ENCODE results near the gene FOXD1. TPM values are rescaled to one million over a fixed set of nuclear protein-coding genes. Genes with fewer than 3 reads are reported as not detected.
"Not testable (repeated sequence)": the region's sequence is repeated elsewhere in the genome, so short reads cannot be mapped to it uniquely, and the experiment has no call there.

Gene FOXD1
- total RNA-seq, 5 donors from 2014 or later (not counting 1 experiment from before 2014, with no cell fraction given): 0.20 to 0.68 (median 0.39) TPM; not detected in 2

DNA sequence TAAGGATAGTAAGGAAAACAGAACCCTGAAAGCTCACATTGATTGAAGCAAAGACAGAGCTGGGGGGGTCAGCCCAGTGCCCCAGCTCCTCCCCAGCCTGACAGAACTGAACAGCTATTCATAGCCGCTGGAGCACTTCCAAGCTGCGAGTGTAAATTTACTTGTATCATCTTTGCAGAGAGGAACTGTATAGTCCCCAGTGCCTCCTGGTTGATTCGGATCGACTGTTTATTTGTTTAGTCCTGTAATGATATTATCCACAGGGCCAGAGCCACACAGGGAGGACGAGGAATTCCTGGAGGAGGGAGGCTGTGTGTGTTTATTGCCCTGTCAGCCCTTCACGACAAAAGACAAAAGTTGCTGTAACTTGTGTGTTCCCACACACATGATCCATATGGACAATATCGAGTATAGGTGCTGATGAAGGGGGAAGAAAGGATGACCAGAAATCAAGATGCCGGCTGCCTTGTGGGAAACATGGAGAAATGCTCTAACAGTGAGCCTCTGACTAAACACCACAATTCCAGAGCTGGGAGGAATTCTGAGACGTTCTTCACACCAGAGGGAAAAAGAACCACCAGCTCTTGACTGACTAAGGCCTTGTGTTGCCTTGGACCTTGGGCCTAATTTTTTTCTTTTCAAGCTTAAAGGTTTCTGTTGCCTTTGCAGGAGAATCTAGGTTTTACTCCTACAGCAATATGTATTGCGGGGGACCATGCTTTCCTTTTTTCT, 31.1 kb downstream of the FOXD1 start:
- DNase-seq (no peak), ATAC-seq (replicated peaks in 1 of 4) (no peak)
- no peak overlapping the region for H3K4me3 Mint-ChIP-seq
- Histone ChIP-seq H3K9me3 (no peaks in the 10 kb centered on the region), H3K36me3 (ENCODE audit: control insufficient read depth in 2 of 2, extremely low read depth in 1 of 2, insufficient read depth in 1 of 2, low read length in 1 of 2) (no peaks in the 10 kb centered on the region), H3K4me1 (ENCODE audit: control insufficient read depth in 1 of 2, extremely low read depth in 1 of 2, insufficient read depth in 2 of 2, low read length in 2 of 2) (peaks cover 0 to 15% of the 10 kb centered on the region in 2 experiments), H3K4me3 (ENCODE audit: control insufficient read depth in 1 of 2, extremely low read depth in 1 of 2, low read length in 1 of 2) (no peak overlapping the region), H3K27ac (ENCODE audit: low read length) (no peak overlapping the region), H3K27me3 (replicated peaks in 1 of 2; ENCODE audit: control insufficient read depth in 2 of 2, extremely low read depth in 1 of 2, insufficient read depth in 2 of 2, low read length in 1 of 2) (peaks cover 38 to 52% of the 10 kb centered on the region in 2 experiments)
- no peaks in the 10 kb centered on the region for H3K36me3 Mint-ChIP-seq
- CTCF ChIA-PET: interaction anchor here (0.6 kb wide), 2 partner anchors 24 to 403 kb away, joined by 3 read pairs; no protein-coding TSS in a partner anchor
- peaks cover 0 to 19% (median 16%) of the 10 kb centered on the region in 3 donors for H3K4me1 Mint-ChIP-seq
- H3K9me3 Mint-ChIP-seq: peaks cover 0 to 4% (median 3%) of the 10 kb centered on the region in 3 donors
- POLR2A ChIA-PET: no interaction called here
- WGBS (ENCODE audit: insufficient coverage): 53% methylated on average over 3 of the region's 10 CpGs
- H3K27ac Mint-ChIP-seq: no peak overlapping the region
- H3K27me3 Mint-ChIP-seq: peaks cover 74 to 87% of the 10 kb centered on the region in 2 donors

DNA sequence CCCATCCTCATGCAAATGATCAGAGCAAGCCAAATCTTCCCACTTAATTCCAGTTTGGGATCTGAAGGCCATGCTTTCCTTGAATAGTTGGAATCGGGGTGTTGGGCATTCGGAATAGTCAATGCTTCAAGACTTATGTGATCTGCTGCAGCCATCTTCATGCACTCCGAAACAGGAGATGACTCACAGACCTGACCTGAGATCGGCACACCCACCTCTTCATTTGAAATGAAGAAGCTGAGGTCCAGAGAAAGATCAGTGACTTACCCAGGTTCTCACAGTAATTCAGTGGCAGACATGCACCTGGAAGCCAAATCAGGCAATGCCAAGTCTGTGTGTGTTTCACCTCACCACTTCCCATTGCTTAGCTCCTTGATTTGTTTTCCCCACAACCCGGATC, 33.0 kb downstream of the FOXD1 start:
- peaks cover 0 to 15% of the 10 kb centered on the region in 2 experiments for H3K4me1 ChIP-seq (ENCODE audit: control insufficient read depth in 1 of 2, extremely low read depth in 1 of 2, insufficient read depth in 2 of 2, low read length in 2 of 2)
- peaks cover 0 to 15% (median 14%) of the 10 kb centered on the region in 3 donors for H3K4me1 Mint-ChIP-seq
- H3K9me3 Mint-ChIP-seq: peaks cover 0 to 4% (median 3%) of the 10 kb centered on the region in 3 donors
- H3K27ac ChIP-seq (ENCODE audit: low read length): no peak overlapping the region
- H3K4me3 ChIP-seq (ENCODE audit: control insufficient read depth in 1 of 2, extremely low read depth in 1 of 2, low read length in 1 of 2): no peak overlapping the region
- no peaks in the 10 kb centered on the region for H3K9me3 ChIP-seq
- H3K27ac Mint-ChIP-seq: no peak overlapping the region
- no peak overlapping the region for H3K4me3 Mint-ChIP-seq
- H3K27me3 Mint-ChIP-seq: peaks cover 66 to 74% of the 10 kb centered on the region in 2 donors
- H3K36me3 ChIP-seq (ENCODE audit: control insufficient read depth in 2 of 2, extremely low read depth in 1 of 2, insufficient read depth in 1 of 2, low read length in 1 of 2): no peaks in the 10 kb centered on the region
- ChIA-PET POLR2A (no interaction called here), CTCF (no interaction called here)
- ATAC-seq (replicated peaks in 1 of 4) (no peak), DNase-seq (no peak)
- 80% methylated on average over 5 of the region's 5 CpGs for WGBS (ENCODE audit: insufficient coverage)
- peaks cover 29 to 40% of the 10 kb centered on the region in 2 experiments for H3K27me3 ChIP-seq (replicated peaks in 1 of 2; ENCODE audit: control insufficient read depth in 2 of 2, extremely low read depth in 1 of 2, insufficient read depth in 2 of 2, low read length in 1 of 2)
- H3K36me3 Mint-ChIP-seq: no peaks in the 10 kb centered on the region

DNA sequence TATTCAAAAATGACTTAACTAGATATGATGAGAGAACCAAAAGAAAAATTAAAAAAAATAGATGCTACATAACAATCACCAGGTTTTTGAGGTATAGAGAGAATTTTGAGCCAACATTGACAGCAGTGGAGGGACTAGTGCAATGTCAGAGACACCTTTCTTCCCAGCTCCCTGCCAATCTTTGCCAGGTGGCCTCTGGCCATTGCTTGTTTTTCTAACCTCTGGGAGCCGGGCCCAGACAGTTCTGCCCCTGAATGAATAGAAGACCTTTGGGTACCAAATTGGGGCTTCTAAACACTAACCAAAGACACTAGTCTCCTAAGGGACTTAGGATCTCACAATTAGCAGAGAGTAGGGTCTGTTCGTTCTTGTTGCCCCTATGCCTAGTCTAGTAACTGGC, 33.4 kb downstream of the FOXD1 start:
- Mint-ChIP-seq H3K4me3 (no peak overlapping the region), H3K27ac (no peak overlapping the region), H3K36me3 (no peaks in the 10 kb centered on the region), H3K9me3 (peaks cover 0 to 4% (median 3%) of the 10 kb centered on the region in 3 donors), H3K4me1 (peaks cover 0 to 11% (median 11%) of the 10 kb centered on the region in 3 donors), H3K27me3 (peaks cover 62 to 72% of the 10 kb centered on the region in 2 donors)
- POLR2A ChIA-PET: no interaction called here
- H3K4me1 ChIP-seq (ENCODE audit: control insufficient read depth in 1 of 2, extremely low read depth in 1 of 2, insufficient read depth in 2 of 2, low read length in 2 of 2): peaks cover 0 to 14% of the 10 kb centered on the region in 2 experiments
- H3K27me3 ChIP-seq (replicated peaks in 1 of 2; ENCODE audit: control insufficient read depth in 2 of 2, extremely low read depth in 1 of 2, insufficient read depth in 2 of 2, low read length in 1 of 2): peaks cover 26 to 39% of the 10 kb centered on the region in 2 experiments
- no peak overlapping the region for H3K4me3 ChIP-seq (ENCODE audit: control insufficient read depth in 1 of 2, extremely low read depth in 1 of 2, low read length in 1 of 2)
- DNase-seq: no peak
- H3K27ac ChIP-seq (ENCODE audit: low read length): no peak overlapping the region
- CTCF ChIA-PET: no interaction called here
- ATAC-seq (replicated peaks in 1 of 4): no peak
- H3K9me3 ChIP-seq: no peaks in the 10 kb centered on the region
- no peaks in the 10 kb centered on the region for H3K36me3 ChIP-seq (ENCODE audit: control insufficient read depth in 2 of 2, extremely low read depth in 1 of 2, insufficient read depth in 1 of 2, low read length in 1 of 2)
- 80% methylated on average over 1 of the region's 2 CpGs for WGBS (ENCODE audit: insufficient coverage)

DNA sequence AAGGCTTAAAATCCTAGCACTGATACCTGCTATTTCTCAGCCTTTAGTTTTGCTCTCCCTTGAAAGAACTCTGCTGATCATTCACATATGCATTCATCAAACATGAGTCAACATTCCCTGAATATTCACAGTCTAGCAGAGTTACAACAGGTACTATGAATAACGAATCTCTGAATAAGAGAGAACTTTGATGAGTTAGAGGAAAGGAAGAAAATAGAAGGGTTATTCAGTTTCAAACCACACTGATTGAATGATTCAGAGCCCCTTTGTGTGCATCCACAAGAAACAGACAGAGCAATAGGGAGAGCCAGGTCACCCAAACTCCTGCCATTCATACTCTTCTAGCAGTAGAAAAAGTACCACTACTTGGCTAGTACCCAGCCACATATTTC, 36.0 kb downstream of the FOXD1 start:
- peaks cover 19% of the 10 kb centered on the region in 2 experiments for H3K27me3 ChIP-seq (replicated peaks in 1 of 2; ENCODE audit: control insufficient read depth in 2 of 2, extremely low read depth in 1 of 2, insufficient read depth in 2 of 2, low read length in 1 of 2)
- H3K4me3 ChIP-seq (ENCODE audit: control insufficient read depth in 1 of 2, extremely low read depth in 1 of 2, low read length in 1 of 2): no peak overlapping the region
- Mint-ChIP-seq H3K36me3 (no peaks in the 10 kb centered on the region), H3K27ac (no peak overlapping the region), H3K27me3 (peaks cover 53 to 56% of the 10 kb centered on the region in 2 donors), H3K4me3 (no peak overlapping the region), H3K4me1 (no peaks in the 10 kb centered on the region), H3K9me3 (peaks cover 0 to 4% (median 3%) of the 10 kb centered on the region in 3 donors)
- DNase-seq (no peak), ATAC-seq (replicated peaks in 1 of 4) (no peak)
- WGBS (ENCODE audit: insufficient coverage): no CpG with 5 or more reads among the region's 1 CpG
- POLR2A ChIA-PET: no interaction called here
- no peaks in the 10 kb centered on the region for H3K36me3 ChIP-seq (ENCODE audit: control insufficient read depth in 2 of 2, extremely low read depth in 1 of 2, insufficient read depth in 1 of 2, low read length in 1 of 2)
- no peaks in the 10 kb centered on the region for H3K4me1 ChIP-seq (ENCODE audit: control insufficient read depth in 1 of 2, extremely low read depth in 1 of 2, insufficient read depth in 2 of 2, low read length in 2 of 2)
- H3K27ac ChIP-seq (ENCODE audit: low read length): no peak overlapping the region
- no peaks in the 10 kb centered on the region for H3K9me3 ChIP-seq
- CTCF ChIA-PET: no interaction called here

DNA sequence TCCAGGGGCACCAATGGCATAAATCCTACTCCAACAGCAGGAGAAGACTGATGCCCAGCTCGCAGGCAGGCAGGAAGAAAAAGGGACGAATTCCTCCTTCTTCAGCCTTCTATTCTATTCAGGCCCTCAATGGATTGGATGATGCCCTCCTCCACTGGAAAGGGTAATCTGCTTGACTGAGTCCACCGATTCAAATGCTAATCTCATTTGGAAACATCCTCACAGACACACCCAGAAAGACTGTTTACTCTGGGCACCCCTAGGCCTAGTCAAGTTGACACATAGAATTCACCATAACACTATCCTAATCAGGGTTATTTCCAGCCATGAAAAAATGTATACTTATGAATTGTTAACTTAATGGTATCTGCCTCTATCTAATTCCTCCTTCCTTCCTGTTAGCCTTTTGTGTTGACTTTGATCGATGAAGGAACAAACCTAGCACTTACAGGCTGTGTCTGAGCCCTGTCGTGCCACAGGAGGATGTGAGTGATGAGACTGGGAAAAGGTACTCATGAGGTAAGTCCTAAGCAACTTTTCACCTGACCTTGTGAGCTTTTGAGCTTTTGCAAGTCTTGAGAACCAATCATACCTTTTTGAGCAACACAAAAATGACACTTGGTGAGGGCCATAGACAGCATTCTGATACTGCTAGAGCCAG, 36.5 kb downstream of the FOXD1 start:
- no peaks in the 10 kb centered on the region for H3K36me3 ChIP-seq (ENCODE audit: control insufficient read depth in 2 of 2, extremely low read depth in 1 of 2, insufficient read depth in 1 of 2, low read length in 1 of 2)
- peaks cover 0 to 4% (median 3%) of the 10 kb centered on the region in 3 donors for H3K9me3 Mint-ChIP-seq
- no peaks in the 10 kb centered on the region for H3K4me1 ChIP-seq (ENCODE audit: control insufficient read depth in 1 of 2, extremely low read depth in 1 of 2, insufficient read depth in 2 of 2, low read length in 2 of 2)

DNA sequence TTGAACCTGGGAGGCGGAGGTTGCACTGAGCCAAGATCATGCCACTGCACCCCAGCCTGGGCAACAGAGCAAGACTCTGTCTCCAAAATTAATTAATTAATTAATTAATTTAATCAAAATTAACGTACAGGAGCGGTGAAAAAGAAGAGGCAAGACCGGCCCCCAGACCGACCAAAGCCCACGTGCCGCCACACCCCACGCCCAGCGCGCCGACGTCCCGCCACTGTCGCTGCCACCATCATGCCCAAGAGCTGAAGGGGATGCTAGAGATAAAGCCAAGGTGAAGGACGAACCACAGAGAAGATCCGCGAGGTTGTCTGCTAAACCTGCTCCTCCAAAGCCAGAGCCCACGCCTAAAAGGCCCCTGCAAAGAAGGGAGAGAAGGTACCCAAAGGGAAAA, 38.6 kb downstream of the FOXD1 start:
- POLR2A ChIA-PET: not testable (repeated sequence)

More for the DNA sequence above, 36.5 kb downstream of the FOXD1 start:
- WGBS (ENCODE audit: insufficient coverage): 34% methylated on average over 2 of the region's 5 CpGs
- ATAC-seq (replicated peaks in 1 of 4): no peak
- no peak overlapping the region for H3K27ac ChIP-seq (ENCODE audit: low read length)
- POLR2A ChIA-PET: no interaction called here
- H3K4me3 ChIP-seq (ENCODE audit: control insufficient read depth in 1 of 2, extremely low read depth in 1 of 2, low read length in 1 of 2): no peak overlapping the region
- no peak for DNase-seq
- CTCF ChIA-PET: no interaction called here
- Mint-ChIP-seq H3K4me1 (peaks cover 0 to under 1% (median 0%) of the 10 kb centered on the region in 3 donors), H3K4me3 (no peak overlapping the region), H3K27ac (no peak overlapping the region), H3K36me3 (no peaks in the 10 kb centered on the region), H3K27me3 (peaks cover 49 to 51% of the 10 kb centered on the region in 2 donors)
- H3K27me3 ChIP-seq (replicated peaks in 1 of 2; ENCODE audit: control insufficient read depth in 2 of 2, extremely low read depth in 1 of 2, insufficient read depth in 2 of 2, low read length in 1 of 2): peaks cover 14 to 19% of the 10 kb centered on the region in 2 experiments
- no peaks in the 10 kb centered on the region for H3K9me3 ChIP-seq

More for the DNA sequence above, 38.6 kb downstream of the FOXD1 start:
- DNase-seq; H3K9me3 ChIP-seq; H3K4me3 ChIP-seq (ENCODE audit: control insufficient read depth in 1 of 2, extremely low read depth in 1 of 2, low read length in 1 of 2); H3K27ac Mint-ChIP-seq; CTCF ChIA-PET; ATAC-seq (replicated peaks in 1 of 4); H3K9me3 Mint-ChIP-seq; H3K4me3 Mint-ChIP-seq; H3K36me3 Mint-ChIP-seq; H3K36me3 ChIP-seq (ENCODE audit: control insufficient read depth in 2 of 2, extremely low read depth in 1 of 2, insufficient read depth in 1 of 2, low read length in 1 of 2); H3K27me3 ChIP-seq (replicated peaks in 1 of 2; ENCODE audit: control insufficient read depth in 2 of 2, extremely low read depth in 1 of 2, insufficient read depth in 2 of 2, low read length in 1 of 2); H3K4me1 ChIP-seq (ENCODE audit: control insufficient read depth in 1 of 2, extremely low read depth in 1 of 2, insufficient read depth in 2 of 2, low read length in 2 of 2); H3K27ac ChIP-seq (ENCODE audit: low read length); H3K4me1 Mint-ChIP-seq: not testable (repeated sequence)
- H3K27me3 Mint-ChIP-seq: peaks cover 32 to 35% of the 10 kb centered on the region in 2 donors
- 97% methylated on average over 7 of the region's 18 CpGs for WGBS (ENCODE audit: insufficient coverage)
